Stimulated activated CD4-positive, alpha-beta T cell treated with anti-CD3 and anti-CD28 coated beads, Interleukin-12 subunit alpha, Interleukin-12 subunit beta, amount 100 ng/mL, for 4 hours (primary cell): Measurements from ENCODE around the gene BMP3.

Experiments
- DNase-seq: peaks from one replicate; pipeline ENCODE4 v3.0.0-alpha.2; 2020

The BMP3 gene

GRCh38 chr4:81042578-81043365 lies 12.3 kb downstream of the BMP3 start:
- DNase-seq: no peak

DNA sequence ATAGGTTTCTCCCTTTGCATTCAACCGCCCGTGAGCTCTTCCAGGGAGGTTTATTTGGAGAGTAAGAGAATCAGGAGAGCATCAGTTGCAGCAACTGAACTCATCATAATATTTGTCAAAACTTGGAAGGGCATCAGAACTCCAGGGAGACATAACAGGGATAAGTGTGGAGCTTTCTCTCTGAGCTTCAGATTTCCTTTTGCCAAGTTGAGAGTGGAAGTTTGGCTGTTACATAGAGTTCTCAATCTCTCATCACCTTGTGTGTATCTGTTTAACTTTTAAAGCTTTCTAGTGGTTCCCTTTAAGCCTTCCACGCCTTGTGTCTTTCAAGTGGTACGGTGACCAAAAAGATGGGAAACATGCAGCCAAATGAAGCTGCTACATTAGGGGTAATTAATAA lies 18.8 kb downstream of the BMP3 start:
- DNase-seq: no peak

GRCh38 chr4:81049907-81050306 lies 19.4 kb downstream of the BMP3 start:
- no peak for DNase-seq

GRCh38 chr4:81052119-81053068 lies 21.9 kb downstream of the BMP3 start:
- DNase-seq: peak; percentile 38

DNA sequence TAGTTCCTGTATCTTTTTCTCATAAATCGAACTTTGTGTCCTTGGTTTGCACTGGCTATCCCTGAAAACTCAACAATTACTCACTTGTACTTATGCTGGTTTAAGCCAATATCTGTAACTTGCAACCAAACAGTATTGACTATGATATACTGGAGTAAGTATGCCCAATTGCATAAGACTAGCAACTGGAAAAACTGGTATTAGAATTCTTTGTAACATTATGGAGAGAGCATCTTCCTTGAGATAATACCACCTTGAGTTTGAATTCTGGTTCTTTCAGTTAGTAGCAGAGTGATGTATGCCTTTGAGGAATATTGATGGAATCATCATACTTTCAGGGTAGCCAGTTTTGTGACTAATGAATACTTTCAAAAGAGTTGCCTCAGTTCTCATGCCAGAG lies 28.1 kb downstream of the BMP3 start:
- DNase-seq: no peak

DNA sequence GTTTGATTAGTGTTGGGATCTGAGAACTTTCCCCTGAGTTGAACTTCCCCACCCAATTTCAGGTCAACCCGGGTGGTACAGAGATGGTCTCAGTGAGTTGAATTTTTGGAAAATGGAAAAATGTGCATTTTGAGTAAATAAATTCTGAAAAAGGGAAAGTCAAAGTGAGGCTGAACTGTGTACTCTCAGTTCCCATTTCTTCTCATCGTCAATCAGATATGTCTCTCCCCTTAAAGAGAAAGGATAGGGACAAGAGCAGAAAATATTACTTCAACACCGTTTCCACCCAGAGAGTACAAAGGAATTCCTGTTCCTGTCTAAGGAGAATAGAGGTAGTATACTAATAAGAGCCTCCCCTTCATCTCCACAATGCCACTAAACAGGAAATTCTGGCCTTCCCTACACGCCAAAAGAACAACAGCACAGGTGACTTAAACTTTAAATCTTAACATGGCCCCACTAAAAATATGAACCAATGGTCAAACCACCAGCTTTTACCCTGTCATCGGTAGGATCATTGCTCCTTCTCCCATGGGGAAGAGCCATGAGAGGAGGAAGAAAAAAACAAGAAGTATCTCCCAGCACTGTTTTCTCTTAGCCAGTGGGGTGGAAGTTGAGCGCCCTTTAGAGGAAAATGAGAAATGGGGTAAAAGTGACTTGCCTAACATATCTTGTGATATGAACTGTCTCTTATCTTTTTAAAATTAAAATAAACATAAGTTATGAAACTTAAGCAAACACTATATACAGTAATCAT lies 30.3 kb downstream of the BMP3 start:
- DNase-seq: no peak

GRCh38 chr4:81061344-81061730 lies 30.8 kb downstream of the BMP3 start:
- DNase-seq: no peak

DNA sequence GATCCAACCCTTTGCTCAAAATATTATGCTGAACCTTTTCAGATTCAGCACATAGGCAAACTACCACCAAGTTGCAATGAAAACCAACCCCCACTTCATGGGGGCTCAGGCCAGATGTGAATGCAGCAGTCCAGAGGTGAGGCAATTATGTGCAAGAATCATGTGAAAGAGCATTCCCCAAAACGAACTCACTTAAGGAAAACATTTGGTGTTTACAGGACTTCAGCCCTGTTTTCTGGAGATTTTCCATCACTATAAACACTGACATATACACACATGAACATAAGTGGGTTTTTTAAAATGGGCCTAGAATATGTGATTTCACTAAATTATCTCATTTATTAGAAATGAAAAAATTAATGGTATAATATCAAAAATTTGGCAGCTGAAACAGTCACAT lies 31.5 kb downstream of the BMP3 start:
- no peak for DNase-seq

DNA sequence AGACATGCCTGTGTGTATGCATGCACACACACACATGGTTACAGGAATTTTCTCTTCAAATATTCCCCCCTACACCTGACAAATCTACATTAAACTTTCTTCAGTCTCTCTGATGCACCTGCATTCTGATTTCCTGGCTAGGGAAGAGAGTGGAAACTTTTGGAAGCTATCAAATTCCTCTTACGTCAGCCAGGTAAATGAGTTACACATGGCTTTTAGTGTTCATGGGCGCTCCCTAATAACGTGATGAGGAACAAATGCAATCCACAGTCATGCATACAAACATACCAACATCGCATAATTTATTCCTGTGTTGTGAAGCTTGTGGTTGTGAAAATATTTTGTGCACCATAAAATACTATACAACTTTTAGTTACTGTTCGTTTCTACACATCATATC lies 34.9 kb downstream of the BMP3 start:
- no peak for DNase-seq

DNA sequence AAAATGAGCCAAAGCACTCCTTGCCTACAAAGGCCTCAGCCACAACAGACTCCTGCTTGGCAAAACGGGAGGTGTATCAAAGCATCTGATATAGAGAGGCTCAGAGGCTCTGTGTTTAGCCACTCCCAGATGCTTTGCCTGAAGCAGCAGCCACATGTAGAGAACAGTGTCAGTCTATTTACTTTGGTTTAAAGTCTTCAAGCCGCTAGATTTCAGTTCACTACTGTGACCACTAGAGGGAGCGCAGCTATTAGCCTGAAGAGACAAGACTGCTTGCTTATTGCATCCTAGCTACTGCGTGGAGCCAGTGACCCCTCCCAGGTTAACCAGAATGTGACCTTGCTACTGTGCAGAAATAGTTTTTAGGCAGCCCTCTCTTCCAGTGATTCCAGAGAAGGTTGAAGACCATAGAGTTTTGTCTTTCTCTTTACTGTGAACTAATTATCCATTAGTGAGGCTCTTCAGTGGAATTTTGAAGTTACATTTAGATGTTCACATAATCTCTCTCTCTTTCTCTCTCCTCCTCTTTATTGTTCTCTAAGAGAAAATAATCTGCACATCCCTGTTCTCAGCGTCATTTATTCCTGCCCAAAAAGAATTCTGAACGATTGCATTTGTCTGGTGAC lies 39.3 kb downstream of the BMP3 start:
- DNase-seq: peak; percentile 23

- no peak for DNase-seq
These were observed 40.5 kb downstream of the BMP3 start for GRCh38 chr4:81071013-81071412.

GRCh38 chr4:81081156-81081555 lies 50.6 kb downstream of the BMP3 start:
- DNase-seq: no peak

DNA sequence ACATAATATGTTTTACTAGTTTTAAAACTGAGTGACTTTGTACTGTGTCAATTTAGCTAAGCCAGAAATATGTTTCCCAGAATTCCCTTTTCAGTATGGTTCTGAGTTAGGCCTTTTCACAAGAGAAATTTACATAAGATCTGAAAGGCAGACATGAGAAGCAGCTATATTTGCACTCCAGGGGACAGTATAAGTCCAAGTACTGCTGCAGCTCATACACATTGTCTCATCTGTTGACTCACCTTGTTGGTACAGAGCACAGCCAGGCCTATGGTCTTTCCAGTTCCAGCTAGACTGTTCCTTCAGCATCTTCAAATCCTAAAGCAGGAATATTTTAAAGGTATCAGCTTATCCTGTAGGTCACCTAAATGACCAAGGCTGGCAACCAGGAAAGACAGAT lies 53.5 kb downstream of the BMP3 start:
- no peak for DNase-seq

GRCh38 chr4:81084634-81085033 lies 54.1 kb downstream of the BMP3 start:
- no peak for DNase-seq

DNA sequence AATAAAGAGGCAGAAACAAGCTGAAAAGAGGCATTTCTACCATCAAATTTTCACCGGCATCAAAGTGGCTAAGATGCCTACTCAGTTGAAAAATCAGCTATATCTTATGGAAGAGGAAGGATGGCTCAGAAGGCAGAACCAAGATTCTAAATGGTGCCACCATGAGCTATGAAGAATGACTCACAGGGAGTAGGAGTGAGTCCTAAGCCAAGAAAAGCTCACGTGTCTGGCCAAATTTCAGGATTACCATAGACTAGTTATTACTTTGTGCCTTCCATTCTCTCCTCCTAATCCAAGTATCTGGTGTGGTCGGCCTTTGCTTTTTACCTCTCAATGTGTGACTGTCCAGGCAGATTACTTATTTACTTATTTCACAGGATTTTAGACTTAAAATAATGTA lies 54.8 kb downstream of the BMP3 start:
- DNase-seq: no peak

GRCh38 chr4:81085979-81086378 lies 55.5 kb downstream of the BMP3 start:
- no peak for DNase-seq

GRCh38 chr4:81093720-81094401 lies 63.4 kb downstream of the BMP3 start:
- no peak for DNase-seq

DNA sequence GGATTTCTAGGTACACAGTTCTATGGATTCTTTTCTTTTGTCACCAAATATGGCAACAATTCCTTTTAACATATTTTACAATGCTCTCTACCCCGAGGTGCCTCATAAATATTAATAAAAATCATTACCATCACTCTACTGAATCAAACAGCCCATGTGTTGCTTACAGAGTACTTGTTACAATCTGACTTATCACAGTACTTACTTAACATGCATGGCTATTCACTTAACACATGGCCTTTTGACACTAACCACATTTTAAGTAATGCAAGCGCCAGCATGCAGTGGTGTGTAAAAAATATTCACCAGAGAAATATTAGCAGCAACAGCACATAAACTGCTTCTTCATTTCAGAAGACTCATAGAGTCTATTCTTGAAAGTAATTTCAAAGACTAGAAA lies 64.9 kb downstream of the BMP3 start:
- no peak for DNase-seq

- DNase-seq: no peak
These were observed 66.1 kb downstream of the BMP3 start for GRCh38 chr4:81096566-81096965.

DNA sequence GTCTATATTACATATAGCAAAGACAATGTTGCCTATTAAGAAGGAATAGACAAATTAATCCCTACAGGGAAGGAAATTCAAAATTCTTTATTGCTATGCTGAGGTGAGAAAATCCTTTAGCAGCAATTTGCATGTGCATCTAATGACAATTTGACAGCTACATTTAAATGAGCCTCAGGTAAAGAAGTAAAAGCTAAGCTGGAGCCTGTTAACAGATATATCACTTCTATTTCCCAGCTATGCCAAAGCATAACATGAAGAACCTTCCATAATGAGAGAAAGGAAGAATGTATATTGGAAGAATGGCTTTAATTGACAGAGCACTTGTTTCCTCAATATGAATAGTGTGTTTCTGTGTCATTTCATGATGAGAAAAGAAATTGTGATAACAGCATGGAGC lies 71.6 kb downstream of the BMP3 start:
- no peak for DNase-seq

DNA sequence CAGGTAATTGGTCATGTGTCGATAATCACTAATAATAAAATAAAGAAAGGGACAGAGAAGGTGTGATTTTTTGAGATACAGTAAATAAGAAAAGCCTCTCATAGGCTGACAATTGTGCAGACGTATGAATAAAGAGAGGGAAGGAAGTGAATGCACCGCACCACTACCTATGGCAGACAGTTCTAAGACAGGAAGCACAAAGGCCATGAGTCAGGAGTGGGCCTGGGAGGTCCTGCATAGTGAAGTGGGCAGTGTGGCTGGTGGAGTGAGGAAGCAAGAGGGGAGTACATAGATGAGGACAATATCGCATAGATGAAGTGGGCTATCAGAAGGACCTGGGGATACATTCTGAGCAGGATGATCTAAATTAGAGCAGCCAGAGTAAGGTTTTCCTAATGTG lies 75.6 kb downstream of the BMP3 start:
- no peak for DNase-seq
